DMS53 treated with DMSO at 0.1 percent for 48 hours (cell line): ENCODE measurements around the gene ATCAY.

Source experiments
- DNase-seq: peaks from one replicate; lab custom pipeline; 2025; ENCODE audit not compliant: unreplicated experiment; lab: John Stamatoyannopoulos, UW

ATCAY gene

DNA sequence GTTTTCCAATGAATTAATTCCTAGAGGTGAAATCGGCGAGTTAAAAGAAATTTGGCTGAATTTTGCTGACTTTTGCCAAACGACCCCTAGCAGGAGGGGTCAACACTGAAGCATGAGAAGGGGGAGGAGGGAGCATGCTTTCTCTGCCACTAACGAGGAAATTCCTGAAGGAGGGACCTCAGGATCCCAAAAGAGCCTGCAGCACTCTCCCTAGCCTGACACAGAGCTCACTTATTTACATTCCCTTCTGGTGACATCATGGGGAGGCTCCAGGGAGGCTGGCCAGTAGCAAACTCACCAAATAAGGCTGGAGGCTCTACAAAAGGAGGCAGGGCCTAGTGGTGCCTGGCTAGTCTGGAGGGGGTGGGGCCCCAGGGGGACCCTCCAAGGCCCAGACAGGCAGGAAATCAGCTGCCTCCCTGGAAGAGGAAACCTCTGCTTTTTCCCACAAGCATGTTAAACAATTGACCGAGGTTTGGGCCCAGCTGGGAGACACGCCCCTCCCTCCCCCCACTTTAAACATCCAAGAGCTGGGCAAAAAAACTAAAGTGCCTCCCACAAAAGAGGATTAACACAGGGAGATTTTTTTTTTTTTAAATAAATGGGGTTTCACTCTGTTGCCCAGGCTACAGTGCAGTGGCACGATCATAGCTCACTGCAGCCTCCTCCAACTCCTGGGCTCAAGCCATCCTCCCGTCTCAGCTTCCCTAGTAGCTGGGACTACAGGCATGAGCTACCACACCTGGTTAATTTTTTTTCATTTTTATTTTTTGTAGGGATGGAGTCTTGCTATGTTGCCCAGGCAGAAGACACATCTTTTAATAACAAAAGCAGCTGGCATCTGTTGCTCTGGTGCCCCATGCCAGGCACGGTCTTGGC is 88.3 kb downstream of the ATCAY start:
- peak; percentile 83 for DNase-seq

DNA sequence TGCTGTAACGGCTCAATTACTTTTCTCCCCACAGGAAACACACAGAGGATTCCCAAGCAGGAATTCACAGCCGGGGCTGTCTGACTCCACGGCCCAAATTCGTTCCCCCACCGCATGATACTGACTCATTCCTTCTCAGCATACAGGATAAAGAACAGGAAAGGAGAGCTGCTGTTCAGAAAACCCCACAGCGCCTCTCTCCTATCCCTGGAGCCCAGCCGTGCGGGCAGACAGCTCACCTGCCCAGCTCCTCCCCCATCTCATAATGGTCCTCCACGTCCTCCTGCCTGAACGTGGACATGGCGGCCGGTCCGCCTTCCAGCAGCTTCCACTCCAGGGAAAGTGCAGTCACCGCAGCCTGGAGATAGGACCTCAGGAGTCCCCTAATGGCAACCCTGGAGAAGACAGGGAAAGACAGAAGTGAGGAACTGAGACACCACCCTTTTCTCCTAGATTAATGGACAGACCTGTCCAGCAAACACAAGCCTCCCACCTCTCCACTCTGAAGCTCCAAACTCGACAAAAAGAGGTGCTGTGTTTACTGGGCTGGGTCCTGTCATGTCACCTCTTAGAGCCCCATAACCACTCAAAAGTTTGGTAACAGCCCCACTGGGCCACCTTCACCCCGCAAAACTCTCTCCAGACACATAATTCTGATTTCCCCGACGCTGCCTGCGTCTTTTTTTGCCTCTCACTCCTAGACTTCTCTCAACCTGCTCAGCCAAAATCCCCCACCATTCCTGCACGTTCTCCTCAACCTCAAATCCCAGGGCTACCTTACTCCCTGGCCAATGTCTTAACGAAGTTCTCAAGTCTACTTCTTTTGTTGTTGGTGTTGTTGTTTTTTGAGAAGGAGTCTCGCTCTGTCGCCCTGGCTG is 89.2 kb downstream of the ATCAY start:
- DNase-seq, result no peak

DNA sequence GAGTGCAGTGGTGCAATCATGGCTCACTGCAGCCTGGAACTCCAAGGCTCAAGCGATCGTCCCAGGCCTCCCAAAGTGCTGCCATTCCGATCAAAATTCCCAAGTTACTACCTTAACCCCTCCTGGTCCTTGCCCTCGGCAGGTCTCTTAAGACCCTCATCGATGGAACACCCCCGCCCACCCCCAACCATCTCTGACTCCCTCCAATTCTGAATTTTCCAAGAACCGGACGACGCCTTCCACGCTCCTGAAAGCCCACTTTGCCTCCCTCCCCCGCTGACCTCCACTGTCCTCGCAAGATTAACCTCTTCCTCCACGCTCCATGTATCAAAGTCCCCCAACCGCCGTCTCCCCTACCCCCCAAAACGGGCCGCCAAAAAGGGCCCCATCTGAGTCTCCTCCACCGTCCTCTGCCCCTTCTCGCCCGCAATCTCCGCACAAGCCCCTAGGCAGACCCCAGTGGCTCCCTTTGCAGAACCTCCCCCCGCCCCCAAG is 89.9 kb downstream of the ATCAY start:
- DNase-seq, result no peak

DNA sequence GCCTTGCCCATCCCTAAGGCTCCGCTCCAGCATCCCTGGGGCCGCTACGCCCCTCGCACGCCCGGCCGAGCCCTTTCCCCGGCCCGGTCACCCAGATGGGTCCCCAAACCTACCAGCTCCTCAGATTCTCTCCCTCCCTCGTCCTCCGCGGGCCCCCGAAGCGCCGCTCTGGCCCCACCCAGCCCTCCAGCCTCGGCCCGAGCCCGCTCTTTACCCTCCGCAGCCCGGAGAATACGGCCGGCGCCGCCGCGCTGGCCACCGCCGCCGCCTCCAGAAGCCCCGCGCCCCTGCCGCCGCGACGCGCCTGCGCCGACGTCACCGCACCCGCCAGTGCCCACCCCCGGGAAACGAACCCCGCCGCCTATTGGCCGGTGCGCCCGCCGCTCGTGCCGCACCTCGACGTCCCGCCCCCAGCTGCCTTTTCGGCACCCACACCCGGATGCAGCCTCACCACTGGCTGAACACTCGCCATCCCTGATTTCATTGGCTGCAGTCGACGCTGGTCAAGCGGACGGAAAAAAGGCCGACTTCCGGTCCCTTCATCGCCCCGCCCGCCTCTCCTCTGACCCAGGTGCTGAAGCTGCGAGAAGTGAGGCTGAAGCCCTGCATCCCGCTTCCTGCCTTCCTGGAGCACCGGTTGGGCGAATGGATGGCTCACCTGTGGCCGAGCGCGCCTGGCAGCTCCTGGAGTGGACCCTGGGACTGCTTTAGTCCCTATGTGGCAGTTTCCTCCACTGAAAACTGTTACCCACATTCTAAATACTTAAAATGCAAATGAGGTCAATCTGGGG is 90.5 kb downstream of the ATCAY start, which contains the start of gene DAPK3:
Gene DAPK3 (minus strand): TSS at position 292 of the 791 bp plus-strand sequence. CDS start 1,364 bp downstream, outside the sequence.
- peak; percentile 90 for DNase-seq

DNA sequence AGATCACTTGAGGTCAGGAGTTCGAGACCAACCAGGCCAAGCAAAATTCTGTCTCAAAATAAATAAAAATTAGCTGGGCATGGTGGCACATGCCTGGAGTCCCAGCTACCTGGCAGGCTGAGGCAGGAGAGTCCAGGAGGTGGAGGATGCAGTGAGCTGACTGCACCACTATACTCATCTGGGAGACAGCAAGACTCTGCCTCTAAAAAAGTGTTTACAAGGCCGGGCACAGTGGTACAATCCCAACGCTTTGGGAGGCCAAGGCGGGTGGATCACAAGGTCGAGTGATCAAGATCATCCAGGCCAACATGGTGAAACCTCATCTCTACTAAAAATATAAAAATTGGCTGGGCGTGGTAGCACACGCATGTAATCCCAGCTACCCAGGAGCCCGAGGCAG is 94.7 kb downstream of the ATCAY start:
- no peak for DNase-seq

DNA sequence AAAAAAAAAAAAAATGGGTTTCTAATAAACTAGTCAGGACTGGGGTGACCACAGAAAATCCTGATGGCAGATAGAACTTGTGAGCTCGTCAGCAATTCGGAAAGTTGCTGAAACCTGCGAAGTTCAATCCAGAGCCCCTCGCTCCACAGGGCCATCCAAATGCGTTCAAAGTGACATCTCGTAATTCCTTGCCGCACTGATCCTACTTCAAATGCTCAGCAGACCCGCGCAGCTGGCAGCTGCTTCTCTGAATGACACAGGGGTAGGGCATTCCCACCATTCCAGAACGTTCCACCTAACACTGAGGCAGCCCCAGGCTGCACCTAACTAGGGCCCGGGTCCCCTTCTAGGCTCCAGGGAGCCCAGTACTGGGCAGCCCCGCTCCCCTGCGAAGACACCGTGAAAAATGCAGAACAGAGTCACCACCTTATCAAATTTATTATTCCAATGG is 95.2 kb downstream of the ATCAY start:
- DNase-seq, result no peak

DNA sequence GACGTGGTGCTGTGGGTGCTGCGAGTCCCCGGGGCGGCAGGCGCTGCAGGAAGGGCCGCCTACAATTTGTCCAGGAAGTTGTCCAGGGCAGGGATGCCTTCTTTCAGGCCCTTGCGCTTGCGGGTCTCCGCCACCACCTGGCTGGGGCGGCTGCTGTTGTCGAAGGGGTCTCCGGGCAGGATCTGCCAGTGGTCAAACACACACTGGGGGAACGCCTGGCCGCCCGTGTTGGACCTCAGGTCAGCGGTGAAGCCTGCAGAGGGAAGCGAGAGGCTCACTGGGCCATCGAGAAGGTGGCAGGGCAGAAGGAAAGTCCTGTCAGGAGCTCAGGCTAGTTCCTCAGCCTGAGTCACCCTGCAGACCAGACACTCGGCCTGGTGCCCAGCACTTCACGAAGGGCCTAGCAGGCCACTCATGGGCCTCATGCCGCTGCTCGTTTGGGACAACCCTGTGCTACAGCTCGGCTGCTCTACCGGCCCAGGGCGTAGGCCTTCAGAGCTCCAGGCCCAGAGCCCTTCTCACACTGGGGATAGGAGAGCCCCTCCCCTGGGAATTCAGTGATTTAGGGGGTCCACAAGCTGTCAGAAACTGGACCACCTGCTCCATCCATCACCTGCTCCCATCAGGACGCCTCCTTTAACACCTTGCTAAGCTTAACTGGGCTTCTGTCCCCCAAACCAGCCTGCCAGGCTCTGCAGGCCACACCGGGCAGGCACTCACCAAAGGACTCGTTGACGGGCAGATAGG is 96.2 kb downstream of the ATCAY start:
- DNase-seq, result no peak
